K562 (cell line): ENCODE results near the gene TMEM167B. TPM values are rescaled to one million over a fixed set of nuclear protein-coding genes. Genes with fewer than 3 reads are reported as not detected.

Source experiments
- FOXA1 ChIP-seq: fragments of 450-650 bp; IDR thresholded peaks from 2 replicates; pipeline ENCODE4 v1.6.1; 2016; ENCODE audit warnings: mild to moderate bottlenecking, borderline replicate concordance
- ILK ChIP-seq: fragments of 450-650 bp; IDR thresholded peaks from 2 replicates; pipeline ENCODE4 v1.6.1; 2016; ENCODE audit warnings: missing genetic modification characterization, low read depth, mild to moderate bottlenecking, missing compliant biosample characterization, moderate library complexity, borderline replicate concordance
- NR4A1 ChIP-seq, 2 experiments: fragments of 250-450 bp in 1 of 2; fragments of 450-650 bp in 1 of 2; sonication (Bioruptor Pico) in 1 of 2; IDR thresholded peaks; 2 replicates each; pipeline versions ENCODE4 v1.4.0 to v1.6.1; 2016 to 2020; ENCODE audit warnings: mild to moderate bottlenecking in 2 of 2, missing compliant biosample characterization in 1 of 2, missing genetic modification characterization in 1 of 2, moderate library complexity in 1 of 2
- POLR3A ChIP-seq: IDR thresholded peaks from 2 replicates; pipeline ENCODE4 v1.6.1; 2011; ENCODE audit warnings: borderline replicate concordance, mild to moderate bottlenecking, moderate library complexity; ENCODE audit not compliant: insufficient read length, insufficient read depth; ENCODE audit errors: extremely low read depth
- RAD51 ChIP-seq: fragments of 450-650 bp; IDR thresholded peaks from 2 replicates; pipeline ENCODE4 v1.7.1; 2016; ENCODE audit warnings: low read depth, mild to moderate bottlenecking, borderline replicate concordance
- SLC30A9 ChIP-seq: fragments of 250-450 bp; sonication (Bioruptor Pico); IDR thresholded peaks from 2 replicates; pipeline ENCODE4 v1.8.0; 2022; ENCODE audit warnings: mild to moderate bottlenecking, moderate library complexity
- STAG1 ChIP-seq: sonication (generic); formaldehyde crosslinking; IDR thresholded peaks from 2 replicates; pipeline ENCODE4 v1.5.0; 2020; ENCODE audit warnings: missing genetic modification reagents, borderline replicate concordance
- TBL1XR1 ChIP-seq, 2 experiments: IDR thresholded peaks; 2 replicates each; pipeline ENCODE4 v1.6.1; 2012; ENCODE audit warnings: improper control_type of control experiment in 2 of 2, low read length in 2 of 2, mild to moderate bottlenecking in 1 of 2
- YBX1 ChIP-seq: fragments of 450-650 bp; IDR thresholded peaks from 2 replicates; pipeline ENCODE4 v1.7.1; 2016; ENCODE audit warnings: mild to moderate bottlenecking
- ZNF24 ChIP-seq: fragments of 450-650 bp; IDR thresholded peaks from 2 replicates; pipeline ENCODE4 v1.6.1; 2016
- ZNF431 ChIP-seq: sonication (generic); formaldehyde crosslinking; IDR thresholded peaks from 2 replicates; pipeline ENCODE4 v1.8.0; 2022; ENCODE audit warnings: mild to moderate bottlenecking, missing genetic modification reagents
- ZNF507 ChIP-seq: conservative IDR thresholded peaks from 2 replicates; pipeline ENCODE4 v1.6.1; 2017; ENCODE audit warnings: missing genetic modification characterization, missing compliant biosample characterization
- polyA plus RNA-seq, 8 experiments: library from polyadenylated mRNA; depleted of rRNA in 4 of 8; stranded (reverse) in 5 of 8; unstranded in 3 of 8; fragments of >200 nt; fragmentation: Nextera tagmentation in 2 of 8; fragmentation: Illumina TruSeq in 1 of 8; extraction: Ambion mirVana in 2 of 8; extraction: Trizol in 1 of 8; gene quantifications; 2 replicates each; pipeline versions ENCODE4 v1.2.1 to v1.2.3, GENCODE V29; 2011 to 2014; ENCODE audit warnings: inconsistent platforms in 1 of 8, missing spikeins in 1 of 8
- total RNA-seq, 7 experiments: library from RNA; depleted of rRNA in 6 of 7; stranded (reverse); fragments of >200 nt in 6 of 7; fragmentation: Illumina TruSeq in 2 of 7; extraction: Trizol in 2 of 7; gene quantifications; 2 replicates each; pipeline versions ENCODE4 v1.2.1 to v1.2.3, GENCODE V29; 2011 to 2021; ENCODE audit warnings: low replicate concordance in 1 of 7
- TF ChIP-seq, protein P1 (sequence below): fragments of 450-650 bp; IDR thresholded peaks from 2 replicates; pipeline ENCODE4 v1.6.1; 2016
- TF ChIP-seq, protein P2 (sequence below): fragments of 200-400 bp; formaldehyde crosslinking; IDR thresholded peaks from 2 replicates; pipeline ENCODE4 v1.6.1; 2017; ENCODE audit warnings: mild to moderate bottlenecking, low read depth, low read length, moderate library complexity
- TF ChIP-seq, protein P3 (sequence below): fragments of 250-450 bp; sonication (Bioruptor Pico); IDR thresholded peaks from 2 replicates; pipeline ENCODE4 v1.4.0; 2020; ENCODE audit warnings: mild to moderate bottlenecking, moderate library complexity, borderline replicate concordance
- TF ChIP-seq, protein P4 (sequence below): sonication (generic); formaldehyde crosslinking; IDR thresholded peaks from 2 replicates; pipeline ENCODE4 v1.4.0; 2020; ENCODE audit warnings: mild to moderate bottlenecking, missing genetic modification reagents
- TF ChIP-seq, protein P5 (sequence below): sonication (generic); formaldehyde crosslinking; IDR thresholded peaks from 2 replicates; pipeline ENCODE4 v1.8.0; 2022; ENCODE audit warnings: missing genetic modification reagents, mild to moderate bottlenecking, borderline replicate concordance

The TMEM167B gene
- total and polyA plus RNA-seq, 9 of the 15 experiments (the other 6 are each of a cell fraction or from before 2014, with no cell fraction given), result 17.2 to 36.4 (median 32.2) TPM

DNA sequence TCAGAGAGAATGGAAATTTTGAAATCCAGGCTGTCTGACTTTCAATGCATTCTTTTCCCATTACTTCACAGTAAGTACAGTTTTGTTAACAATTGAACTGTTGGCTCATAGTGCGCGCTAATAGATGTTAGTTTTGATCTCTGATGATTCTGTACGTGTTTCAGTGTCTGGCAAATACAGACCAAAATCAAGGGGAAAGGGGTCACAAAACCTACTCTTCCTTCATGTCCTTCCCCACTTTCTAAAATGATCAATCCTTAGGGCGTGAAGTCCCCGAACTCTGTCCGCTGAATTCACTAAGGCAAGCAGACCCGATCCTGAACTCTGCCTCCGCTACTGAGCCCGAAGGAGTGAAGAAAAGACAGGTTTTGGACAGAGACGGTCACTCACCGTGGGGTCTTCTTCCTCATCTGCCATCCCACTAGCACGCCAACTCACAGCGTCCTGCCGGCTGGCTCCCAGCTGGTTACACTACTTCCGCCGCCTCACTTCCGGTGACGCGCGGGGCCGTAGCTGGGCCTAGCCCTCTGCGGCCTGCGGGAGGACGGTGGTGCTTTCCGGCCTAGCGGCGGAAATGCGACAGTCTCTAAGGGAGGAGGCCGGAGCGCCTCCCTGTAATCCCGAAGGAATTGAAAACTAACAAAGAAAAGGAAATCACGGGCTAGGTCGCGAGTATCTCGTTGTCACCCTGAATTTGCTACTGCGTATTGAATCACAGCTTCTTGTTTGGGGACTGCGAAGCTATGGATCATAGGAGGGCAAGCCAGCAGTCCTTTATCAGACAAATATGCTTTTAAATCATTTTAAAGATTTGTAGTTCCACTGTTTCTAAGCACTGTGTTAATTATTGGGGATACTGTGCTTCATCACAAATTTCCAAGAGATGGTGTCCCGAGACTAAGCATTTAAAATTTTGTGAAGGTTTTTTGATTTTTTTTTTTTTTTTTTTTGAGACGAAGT is 14.8 kb upstream of the TMEM167B start, which contains the start of gene TAF13 (continued):
- TF ChIP-seq NR4A1 (CRISPR knock-in tag; IDR thresholded peaks at IDR 0.05) (peak; percentile 58; the same call in 1 of the 2 replicates), NR4A1 (tag; IDR thresholded peaks at IDR 0.05) (no peak), ZNF24 (no peak), ZNF507 (tag) (no peak), TBL1XR1 (IDR thresholded peaks at IDR 0.05; ENCODE audit: low read length in 2 of 2) (0 out of 4 replicates have a peak, but pooled peaks of 1 of the 2 experiments have one; percentile 41), POLR3A (no peak), FOXA1 (no peak), RAD51 (no peak), STAG1 (CRISPR knock-in tag) (no peak), ZNF431 (CRISPR knock-in tag) (no peak), ILK (tag) (no peak), YBX1 (no peak), SLC30A9 (CRISPR knock-in tag) (no peak)
- TF ChIP-seq, protein P1, sequence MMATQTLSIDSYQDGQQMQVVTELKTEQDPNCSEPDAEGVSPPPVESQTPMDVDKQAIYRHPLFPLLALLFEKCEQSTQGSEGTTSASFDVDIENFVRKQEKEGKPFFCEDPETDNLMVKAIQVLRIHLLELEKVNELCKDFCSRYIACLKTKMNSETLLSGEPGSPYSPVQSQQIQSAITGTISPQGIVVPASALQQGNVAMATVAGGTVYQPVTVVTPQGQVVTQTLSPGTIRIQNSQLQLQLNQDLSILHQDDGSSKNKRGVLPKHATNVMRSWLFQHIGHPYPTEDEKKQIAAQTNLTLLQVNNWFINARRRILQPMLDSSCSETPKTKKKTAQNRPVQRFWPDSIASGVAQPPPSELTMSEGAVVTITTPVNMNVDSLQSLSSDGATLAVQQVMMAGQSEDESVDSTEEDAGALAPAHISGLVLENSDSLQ, result peak; percentile 72
- TF ChIP-seq, protein P2, sequence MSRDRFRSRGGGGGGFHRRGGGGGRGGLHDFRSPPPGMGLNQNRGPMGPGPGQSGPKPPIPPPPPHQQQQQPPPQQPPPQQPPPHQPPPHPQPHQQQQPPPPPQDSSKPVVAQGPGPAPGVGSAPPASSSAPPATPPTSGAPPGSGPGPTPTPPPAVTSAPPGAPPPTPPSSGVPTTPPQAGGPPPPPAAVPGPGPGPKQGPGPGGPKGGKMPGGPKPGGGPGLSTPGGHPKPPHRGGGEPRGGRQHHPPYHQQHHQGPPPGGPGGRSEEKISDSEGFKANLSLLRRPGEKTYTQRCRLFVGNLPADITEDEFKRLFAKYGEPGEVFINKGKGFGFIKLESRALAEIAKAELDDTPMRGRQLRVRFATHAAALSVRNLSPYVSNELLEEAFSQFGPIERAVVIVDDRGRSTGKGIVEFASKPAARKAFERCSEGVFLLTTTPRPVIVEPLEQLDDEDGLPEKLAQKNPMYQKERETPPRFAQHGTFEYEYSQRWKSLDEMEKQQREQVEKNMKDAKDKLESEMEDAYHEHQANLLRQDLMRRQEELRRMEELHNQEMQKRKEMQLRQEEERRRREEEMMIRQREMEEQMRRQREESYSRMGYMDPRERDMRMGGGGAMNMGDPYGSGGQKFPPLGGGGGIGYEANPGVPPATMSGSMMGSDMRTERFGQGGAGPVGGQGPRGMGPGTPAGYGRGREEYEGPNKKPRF, result no peak
- TF ChIP-seq, protein P3, sequence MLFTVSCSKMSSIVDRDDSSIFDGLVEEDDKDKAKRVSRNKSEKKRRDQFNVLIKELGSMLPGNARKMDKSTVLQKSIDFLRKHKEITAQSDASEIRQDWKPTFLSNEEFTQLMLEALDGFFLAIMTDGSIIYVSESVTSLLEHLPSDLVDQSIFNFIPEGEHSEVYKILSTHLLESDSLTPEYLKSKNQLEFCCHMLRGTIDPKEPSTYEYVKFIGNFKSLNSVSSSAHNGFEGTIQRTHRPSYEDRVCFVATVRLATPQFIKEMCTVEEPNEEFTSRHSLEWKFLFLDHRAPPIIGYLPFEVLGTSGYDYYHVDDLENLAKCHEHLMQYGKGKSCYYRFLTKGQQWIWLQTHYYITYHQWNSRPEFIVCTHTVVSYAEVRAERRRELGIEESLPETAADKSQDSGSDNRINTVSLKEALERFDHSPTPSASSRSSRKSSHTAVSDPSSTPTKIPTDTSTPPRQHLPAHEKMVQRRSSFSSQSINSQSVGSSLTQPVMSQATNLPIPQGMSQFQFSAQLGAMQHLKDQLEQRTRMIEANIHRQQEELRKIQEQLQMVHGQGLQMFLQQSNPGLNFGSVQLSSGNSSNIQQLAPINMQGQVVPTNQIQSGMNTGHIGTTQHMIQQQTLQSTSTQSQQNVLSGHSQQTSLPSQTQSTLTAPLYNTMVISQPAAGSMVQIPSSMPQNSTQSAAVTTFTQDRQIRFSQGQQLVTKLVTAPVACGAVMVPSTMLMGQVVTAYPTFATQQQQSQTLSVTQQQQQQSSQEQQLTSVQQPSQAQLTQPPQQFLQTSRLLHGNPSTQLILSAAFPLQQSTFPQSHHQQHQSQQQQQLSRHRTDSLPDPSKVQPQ (CRISPR knock-in tag), result no peak
- TF ChIP-seq, protein P4, sequence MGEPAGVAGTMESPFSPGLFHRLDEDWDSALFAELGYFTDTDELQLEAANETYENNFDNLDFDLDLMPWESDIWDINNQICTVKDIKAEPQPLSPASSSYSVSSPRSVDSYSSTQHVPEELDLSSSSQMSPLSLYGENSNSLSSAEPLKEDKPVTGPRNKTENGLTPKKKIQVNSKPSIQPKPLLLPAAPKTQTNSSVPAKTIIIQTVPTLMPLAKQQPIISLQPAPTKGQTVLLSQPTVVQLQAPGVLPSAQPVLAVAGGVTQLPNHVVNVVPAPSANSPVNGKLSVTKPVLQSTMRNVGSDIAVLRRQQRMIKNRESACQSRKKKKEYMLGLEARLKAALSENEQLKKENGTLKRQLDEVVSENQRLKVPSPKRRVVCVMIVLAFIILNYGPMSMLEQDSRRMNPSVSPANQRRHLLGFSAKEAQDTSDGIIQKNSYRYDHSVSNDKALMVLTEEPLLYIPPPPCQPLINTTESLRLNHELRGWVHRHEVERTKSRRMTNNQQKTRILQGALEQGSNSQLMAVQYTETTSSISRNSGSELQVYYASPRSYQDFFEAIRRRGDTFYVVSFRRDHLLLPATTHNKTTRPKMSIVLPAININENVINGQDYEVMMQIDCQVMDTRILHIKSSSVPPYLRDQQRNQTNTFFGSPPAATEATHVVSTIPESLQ (CRISPR knock-in tag), result no peak
- TF ChIP-seq, protein P5, sequence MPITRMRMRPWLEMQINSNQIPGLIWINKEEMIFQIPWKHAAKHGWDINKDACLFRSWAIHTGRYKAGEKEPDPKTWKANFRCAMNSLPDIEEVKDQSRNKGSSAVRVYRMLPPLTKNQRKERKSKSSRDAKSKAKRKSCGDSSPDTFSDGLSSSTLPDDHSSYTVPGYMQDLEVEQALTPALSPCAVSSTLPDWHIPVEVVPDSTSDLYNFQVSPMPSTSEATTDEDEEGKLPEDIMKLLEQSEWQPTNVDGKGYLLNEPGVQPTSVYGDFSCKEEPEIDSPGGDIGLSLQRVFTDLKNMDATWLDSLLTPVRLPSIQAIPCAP (CRISPR knock-in tag), result no peak
